ENCODE data around the gene PNO1. TPM values are rescaled to one million over a fixed set of nuclear protein-coding genes. Genes with fewer than 3 reads are reported as not detected.

Gene PNO1
- total RNA-seq, 1 experiment from 2014 or later, result 35.0 TPM

DNA sequence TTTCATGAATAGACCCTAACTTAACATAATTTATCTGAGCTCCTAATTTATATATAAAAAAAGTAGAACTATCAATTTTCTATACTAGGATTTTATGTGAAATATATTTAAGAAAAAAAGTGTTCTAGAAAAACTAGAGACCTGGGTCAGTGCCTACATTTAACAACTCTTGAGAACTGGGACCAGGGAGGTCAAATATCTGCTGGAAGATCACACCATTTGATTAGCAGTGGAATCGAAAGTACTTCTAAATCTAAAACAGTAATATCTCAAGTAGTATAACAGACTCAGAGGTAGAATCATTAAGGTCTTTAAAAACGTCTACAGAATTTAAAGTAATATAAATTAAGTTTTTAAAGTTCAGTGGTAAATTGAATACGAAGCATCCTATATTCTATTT lies 60.0 kb downstream of the PNO1 start:
- no peak for TF ChIP-seq CTCF (IDR thresholded peaks at IDR 0.05; ENCODE audit: unreplicated experiment)
- ChIA-PET POLR2A (interaction anchor here (0.8 to 1.5 kb wide), 8 partner anchors 9 to 70 kb away, joined by 3 to 5 read pairs (median 4); partner anchors contain the start of gene PNO1), CTCF (interaction anchor here (0.7 kb wide), 1 partner anchor 29 kb away, joined by 4 read pairs; no protein-coding TSS in a partner anchor)
- Mint-ChIP-seq H3K4me1 (ENCODE audit: insufficient read depth, unreplicated experiment) (peaks cover 31% of the 10 kb centered on the region), H3K27ac (ENCODE audit: low read depth, unreplicated experiment) (no peak overlapping the region), H3K4me3 (ENCODE audit: unreplicated experiment) (no peak overlapping the region), H3K9me3 (ENCODE audit: unreplicated experiment) (no peaks in the 10 kb centered on the region), H3K27me3 (ENCODE audit: insufficient read depth, unreplicated experiment) (no peaks in the 10 kb centered on the region), H3K36me3 (ENCODE audit: insufficient read depth, unreplicated experiment) (no peaks in the 10 kb centered on the region)
- intact Hi-C loops (cut with micrococcal nuclease), result no loop called here
- BruUV-seq (replicated peaks), result no TSS peak
- DNase-seq (ENCODE audit: unreplicated experiment), result no peak

- intact Hi-C loops (cut with micrococcal nuclease), result no loop called here
- H3K27ac Mint-ChIP-seq (ENCODE audit: low read depth, unreplicated experiment), result peak overlapping the region; percentile 53
- peaks cover 28% of the 10 kb centered on the region for H3K4me1 Mint-ChIP-seq (ENCODE audit: insufficient read depth, unreplicated experiment)
- ChIA-PET CTCF (interaction anchor here (0.7 kb wide), 1 partner anchor 30 kb away, joined by 4 read pairs; no protein-coding TSS in a partner anchor), POLR2A (interaction anchor here (0.8 to 1.5 kb wide), 7 partner anchors 10 to 70 kb away, joined by 3 to 5 read pairs (median 4); partner anchors contain the start of gene PNO1)
- no peaks in the 10 kb centered on the region for H3K27me3 Mint-ChIP-seq (ENCODE audit: insufficient read depth, unreplicated experiment)
- H3K36me3 Mint-ChIP-seq (ENCODE audit: insufficient read depth, unreplicated experiment), result no peaks in the 10 kb centered on the region
- no peaks in the 10 kb centered on the region for H3K9me3 Mint-ChIP-seq (ENCODE audit: unreplicated experiment)
- DNase-seq (ENCODE audit: unreplicated experiment), result no peak
- no peak overlapping the region for H3K4me3 Mint-ChIP-seq (ENCODE audit: unreplicated experiment)
- BruUV-seq (replicated peaks), result no TSS peak
- TF ChIP-seq CTCF (IDR thresholded peaks at IDR 0.05; ENCODE audit: unreplicated experiment), result no peak
Measured at GRCh38 chr2:68218343-68218901, 60.7 kb downstream of the PNO1 start.

- intact Hi-C loops (cut with micrococcal nuclease), result no loop called here
- TF ChIP-seq CTCF (IDR thresholded peaks at IDR 0.05; ENCODE audit: unreplicated experiment), result no peak
- H3K9me3 Mint-ChIP-seq (ENCODE audit: unreplicated experiment), result no peaks in the 10 kb centered on the region
- H3K27me3 Mint-ChIP-seq (ENCODE audit: insufficient read depth, unreplicated experiment), result no peaks in the 10 kb centered on the region
- ChIA-PET POLR2A (interaction anchor here (0.6 to 1.3 kb wide), 7 partner anchors 11 to 603 kb away, joined by 3 to 5 read pairs (median 4); no protein-coding TSS in a partner anchor), CTCF (interaction anchor here (0.7 kb wide), 1 partner anchor 8 kb away, joined by 4 read pairs; no protein-coding TSS in a partner anchor)
- no peaks in the 10 kb centered on the region for H3K36me3 Mint-ChIP-seq (ENCODE audit: insufficient read depth, unreplicated experiment)
- no peak overlapping the region for H3K27ac Mint-ChIP-seq (ENCODE audit: low read depth, unreplicated experiment)
- no peak overlapping the region for H3K4me3 Mint-ChIP-seq (ENCODE audit: unreplicated experiment)
- no peak for DNase-seq (ENCODE audit: unreplicated experiment)
- no TSS peak for BruUV-seq (replicated peaks)
- peaks cover 37% of the 10 kb centered on the region for H3K4me1 Mint-ChIP-seq (ENCODE audit: insufficient read depth, unreplicated experiment)
Measured at GRCh38 chr2:68222287-68222686, 64.6 kb downstream of the PNO1 start.

DNA sequence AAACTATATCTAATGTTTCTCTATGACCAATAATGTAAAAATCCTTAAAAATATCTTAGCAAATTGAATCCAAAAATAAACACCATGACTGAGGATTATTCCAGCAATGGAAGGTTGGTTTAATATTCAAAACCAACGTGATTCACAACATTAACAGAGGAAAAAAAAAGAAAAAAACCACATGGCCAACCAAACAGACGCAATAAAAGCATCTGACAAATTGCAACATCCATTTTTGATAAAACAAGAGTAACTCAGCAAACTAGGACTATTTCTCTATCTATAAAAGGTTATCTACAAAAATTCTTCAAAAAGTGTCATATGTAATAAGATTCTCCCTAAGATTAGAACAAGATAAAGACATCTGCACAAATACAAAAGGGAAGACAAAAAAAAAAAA lies 65.7 kb downstream of the PNO1 start:
- DNase-seq (ENCODE audit: unreplicated experiment), result no peak
- H3K4me3 Mint-ChIP-seq (ENCODE audit: unreplicated experiment), result no peak overlapping the region
- no peaks in the 10 kb centered on the region for H3K36me3 Mint-ChIP-seq (ENCODE audit: insufficient read depth, unreplicated experiment)
- intact Hi-C loops (cut with micrococcal nuclease), result no loop called here
- CTCF ChIA-PET, result interaction anchor here (0.5 to 1.4 kb wide), 7 partner anchors 8 to 372 kb away, joined by 3 to 4 read pairs (median 3); no protein-coding TSS in a partner anchor
- POLR2A ChIA-PET, result interaction anchor here (0.7 kb wide), 1 partner anchor 12 kb away, joined by 3 read pairs; no protein-coding TSS in a partner anchor
- no peaks in the 10 kb centered on the region for H3K27me3 Mint-ChIP-seq (ENCODE audit: insufficient read depth, unreplicated experiment)
- H3K4me1 Mint-ChIP-seq (ENCODE audit: insufficient read depth, unreplicated experiment), result peaks cover 36% of the 10 kb centered on the region
- no TSS peak for BruUV-seq (replicated peaks)
- H3K9me3 Mint-ChIP-seq (ENCODE audit: unreplicated experiment), result no peaks in the 10 kb centered on the region
- TF ChIP-seq CTCF (IDR thresholded peaks at IDR 0.05; ENCODE audit: unreplicated experiment), result no peak
- H3K27ac Mint-ChIP-seq (ENCODE audit: low read depth, unreplicated experiment), result no peak overlapping the region

Measured in MCF 10A (cell line).